H1 (cell line): ENCODE data around the gene CHPF. TPM values are rescaled to one million over a fixed set of nuclear protein-coding genes. Genes with fewer than 3 reads are reported as not detected.
A peak's percentile ranks its signal among the peaks of the same experiment; 100 is the strongest.

ENCODE experiments used
- CTCF ChIA-PET: fragments of 300-600 bp; sonication (Branson Sonifier 250); formaldehyde crosslinking; loops from one replicate; lab custom pipeline; 2021; ENCODE audit not compliant: partially characterized antibody; lab: Charles Lee
- POLR2A ChIA-PET: fragments of 300-600 bp; sonication (Branson Sonifier 250); formaldehyde crosslinking; loops from one replicate; lab custom pipeline; 2021; ENCODE audit warnings: inconsistent platforms; ENCODE audit not compliant: partially characterized antibody; lab: Charles Lee
- DNase-seq, 2 experiments: peaks; one replicate each; pipeline versions ENCODE4 v3.0.0 to v3.0.0-alpha.2; 2010 to 2022; ENCODE audit warnings: low spot score in 2 of 2, low read depth in 1 of 2, mixed read lengths in 1 of 2
- FAIRE-seq: peaks from 2 replicates; lab custom pipeline; 2011; peaks lifted over from hg19 to GRCh38; lab: Jason Lieb, UNC
- H2AFZ ChIP-seq: 2 replicates; pipeline ENCODE4 v1.8.1; 2012; ENCODE audit warnings: low read length, inconsistent platforms
- H2AK5ac ChIP-seq: 2 replicates; pipeline ENCODE4 v1.6.1; 2013; ENCODE audit warnings: low read depth, low read length
- H2BK120ac ChIP-seq: replicated peaks from 2 replicates; pipeline ENCODE3; 2013; ENCODE audit warnings: low read depth, low read length, inconsistent platforms
- H2BK12ac ChIP-seq: 2 replicates; pipeline ENCODE4 v1.6.1; 2013; ENCODE audit warnings: low read depth, low read length
- H2BK15ac ChIP-seq: 2 replicates; pipeline ENCODE4 v1.6.1; 2013; ENCODE audit warnings: low read length
- H2BK20ac ChIP-seq: 2 replicates; pipeline ENCODE4 v1.6.1; 2013; ENCODE audit warnings: low read length
- H2BK5ac ChIP-seq: 2 replicates; pipeline ENCODE4 v1.6.1; 2013; ENCODE audit warnings: low read depth, low read length
- H3K14ac ChIP-seq: 2 replicates; pipeline ENCODE4 v1.6.1; 2013; ENCODE audit warnings: inconsistent platforms; ENCODE audit not compliant: insufficient read length
- H3K18ac ChIP-seq: 2 replicates; pipeline ENCODE4 v1.6.1; 2013; ENCODE audit warnings: low read length; ENCODE audit errors: extremely low read depth
- H3K23ac ChIP-seq: 2 replicates; pipeline ENCODE4 v1.6.1; 2013; ENCODE audit warnings: inconsistent platforms; ENCODE audit not compliant: insufficient read length
- H3K23me2 ChIP-seq: 2 replicates; pipeline ENCODE4 v1.6.1; 2013; ENCODE audit warnings: low read depth, low read length
- H3K27ac ChIP-seq: 2 replicates; pipeline ENCODE4 v1.6.1; 2011; ENCODE audit warnings: low read depth, low read length, inconsistent platforms
- H3K27me3 ChIP-seq, 4 experiments: replicated peaks in 1 of 4; 1 replicate in 1 of 4; 2 replicates in 3 of 4; pipeline versions ENCODE4 v1.6.1 to v1.8.1; 2011 to 2013; ENCODE audit warnings: low read length in 3 of 4, mild to moderate bottlenecking in 3 of 4, inconsistent platforms in 2 of 4, mixed read lengths in 2 of 4, moderate library complexity in 1 of 4; ENCODE audit not compliant: control insufficient read depth in 3 of 4, insufficient read depth in 3 of 4; ENCODE audit errors: extremely low read depth in 1 of 4
- H3K36me3 ChIP-seq, 4 experiments: 2 replicates each; pipeline versions ENCODE4 v1.6.1 to v1.8.1; 2011 to 2013; ENCODE audit warnings: mild to moderate bottlenecking in 4 of 4, low read length in 3 of 4, moderate library complexity in 2 of 4, control low read depth in 1 of 4, inconsistent platforms in 1 of 4; ENCODE audit not compliant: insufficient read depth in 4 of 4, control insufficient read depth in 2 of 4
- H3K4ac ChIP-seq: replicated peaks from 2 replicates; pipeline ENCODE3; 2013; ENCODE audit warnings: low read length, low read depth, mixed read lengths, inconsistent platforms; ENCODE audit not compliant: insufficient read length
- H3K4me1 ChIP-seq, 4 experiments: replicated peaks in 1 of 4; 1 replicate in 1 of 4; 2 replicates in 3 of 4; pipeline versions ENCODE4 v1.6.1 to v1.8.1; 2011 to 2013; ENCODE audit warnings: low read length in 3 of 4, inconsistent platforms in 2 of 4, mixed read lengths in 1 of 4; ENCODE audit not compliant: insufficient read depth in 4 of 4, control insufficient read depth in 3 of 4
- H3K4me2 ChIP-seq, 2 experiments: 2 replicates each; pipeline versions ENCODE4 v1.6.1 to v1.8.1; 2011 to 2013; ENCODE audit warnings: low read depth in 2 of 2, low read length in 2 of 2, control low read depth in 1 of 2, inconsistent platforms in 1 of 2, mild to moderate bottlenecking in 1 of 2; ENCODE audit not compliant: insufficient read depth in 1 of 2
- H3K4me3 ChIP-seq, 4 experiments: fragments of 200-600, 300-600 bp in 1 of 4; sonication (generic), shearing (Covaris generic), sonication (Bioruptor Twin) in 1 of 4; 2 replicates each; pipeline versions ENCODE4 v1.5.1 to v1.8.1; 2011 to 2016; ENCODE audit warnings: low read length in 4 of 4, low read depth in 3 of 4, control low read depth in 2 of 4, inconsistent platforms in 2 of 4, mild to moderate bottlenecking in 2 of 4, mixed read lengths in 1 of 4, moderate library complexity in 1 of 4; ENCODE audit not compliant: insufficient read depth in 2 of 4; ENCODE audit errors: extremely low read depth in 1 of 4
- H3K56ac ChIP-seq: replicated peaks from 2 replicates; pipeline ENCODE3; 2013; ENCODE audit warnings: low read depth, mild to moderate bottlenecking, mixed read lengths, low read length, inconsistent platforms; ENCODE audit not compliant: insufficient read length
- H3K79me1 ChIP-seq: 2 replicates; pipeline ENCODE4 v1.6.1; 2013; ENCODE audit warnings: low read depth, low read length, control low read depth
- H3K79me2 ChIP-seq, 2 experiments: 2 replicates each; pipeline versions ENCODE4 v1.6.1 to v1.8.1; 2012 to 2013; ENCODE audit warnings: low read length in 2 of 2, mild to moderate bottlenecking in 2 of 2, inconsistent platforms in 1 of 2; ENCODE audit not compliant: insufficient read depth in 2 of 2, control insufficient read depth in 1 of 2
- H3K9ac ChIP-seq, 4 experiments: replicated peaks in 1 of 4; 1 replicate in 1 of 4; 2 replicates in 3 of 4; pipeline versions ENCODE4 v1.6.1 to v1.8.1; 2011 to 2013; ENCODE audit warnings: low read depth in 3 of 4, low read length in 3 of 4, control low read depth in 2 of 4, mild to moderate bottlenecking in 2 of 4, moderate library complexity in 2 of 4, inconsistent platforms in 1 of 4; ENCODE audit errors: extremely low read depth in 1 of 4
- H3K9me3 ChIP-seq, 2 experiments: 2 replicates each; pipeline versions ENCODE4 v1.6.1 to v1.8.1; 2012 to 2013; ENCODE audit warnings: mild to moderate bottlenecking in 2 of 2, moderate library complexity in 2 of 2, control low read depth in 1 of 2, inconsistent platforms in 1 of 2, low read depth in 1 of 2, low read length in 1 of 2, mixed read lengths in 1 of 2; ENCODE audit not compliant: insufficient read depth in 2 of 2
- H4K20me1 ChIP-seq, 2 experiments: replicated peaks in 1 of 2; 2 replicates each; pipeline versions ENCODE3 to v1.8.1; 2011 to 2013; ENCODE audit warnings: inconsistent platforms in 2 of 2, low read length in 2 of 2, mild to moderate bottlenecking in 1 of 2; ENCODE audit not compliant: insufficient read depth in 2 of 2, control insufficient read depth in 1 of 2
- H4K5ac ChIP-seq: 2 replicates; pipeline ENCODE4 v1.6.1; 2013; ENCODE audit warnings: low read length, low read depth, mixed read lengths, inconsistent platforms; ENCODE audit not compliant: insufficient read length
- H4K8ac ChIP-seq: 2 replicates; pipeline ENCODE4 v1.8.0; 2013; ENCODE audit warnings: mild to moderate bottlenecking, moderate library complexity, low read length, inconsistent platforms; ENCODE audit not compliant: insufficient read depth; ENCODE audit errors: extremely low read depth
- H4K91ac ChIP-seq: replicated peaks from 2 replicates; pipeline ENCODE3; 2013; ENCODE audit warnings: low read length, mixed read lengths, inconsistent platforms; ENCODE audit not compliant: insufficient read length
- ASH2L ChIP-seq: fragments of 200-600, 300-600 bp; sonication (generic); IDR thresholded peaks from one replicate; pipeline ENCODE4 v1.7.1; 2017; ENCODE audit warnings: low read length
- WGBS, 2 experiments: shearing (Covaris generic) in 1 of 2; methylation state at CpG; one replicate each; pipeline versions ENCODE4 v1.1.6 to v1.1.7; 2013 to 2015; ENCODE audit warnings: low lambda C conversion rate in 2 of 2, mixed read lengths in 2 of 2, inconsistent platforms in 1 of 2, low coverage in 1 of 2, missing lambda C conversion rate in 1 of 2; ENCODE audit not compliant: insufficient replicate concordance in 2 of 2, insufficient coverage in 1 of 2, insufficient read length in 1 of 2; ENCODE audit errors: extremely low coverage in 1 of 2, missing lambda C conversion rate in 1 of 2; 5-methylcytosine and 5-hydroxymethylcytosine counted together
- polyA plus RNA-seq, 7 experiments: library from polyadenylated mRNA; depleted of rRNA in 3 of 7; stranded (reverse) in 5 of 7; unstranded in 2 of 7; fragments of >200 nt in 5 of 7; fragments of 200-250 nt in 2 of 7; gene quantifications; 1 replicate in 5 of 7; 2 replicates in 1 of 7; 4 replicates in 1 of 7; pipeline versions ENCODE4 v1.2.1 to v1.2.3, GENCODE V29; 2011 to 2013; ENCODE audit warnings: missing spikeins in 2 of 7, mixed read lengths in 2 of 7
- total RNA-seq: library from RNA; stranded (reverse); fragmentation: NEBNext Ultra II Directional; extraction: Animal tissue kit (Norgen Biotek cat#: 25700); gene quantifications from 2 replicates; pipeline ENCODE4 v1.2.1, GENCODE V29; 2021

CHPF gene
- total and polyA plus RNA-seq, 2 of the 8 experiments (the other 6 are each of a cell fraction or from before 2014, with no cell fraction given), result 62.9 to 67.3 TPM

DNA sequence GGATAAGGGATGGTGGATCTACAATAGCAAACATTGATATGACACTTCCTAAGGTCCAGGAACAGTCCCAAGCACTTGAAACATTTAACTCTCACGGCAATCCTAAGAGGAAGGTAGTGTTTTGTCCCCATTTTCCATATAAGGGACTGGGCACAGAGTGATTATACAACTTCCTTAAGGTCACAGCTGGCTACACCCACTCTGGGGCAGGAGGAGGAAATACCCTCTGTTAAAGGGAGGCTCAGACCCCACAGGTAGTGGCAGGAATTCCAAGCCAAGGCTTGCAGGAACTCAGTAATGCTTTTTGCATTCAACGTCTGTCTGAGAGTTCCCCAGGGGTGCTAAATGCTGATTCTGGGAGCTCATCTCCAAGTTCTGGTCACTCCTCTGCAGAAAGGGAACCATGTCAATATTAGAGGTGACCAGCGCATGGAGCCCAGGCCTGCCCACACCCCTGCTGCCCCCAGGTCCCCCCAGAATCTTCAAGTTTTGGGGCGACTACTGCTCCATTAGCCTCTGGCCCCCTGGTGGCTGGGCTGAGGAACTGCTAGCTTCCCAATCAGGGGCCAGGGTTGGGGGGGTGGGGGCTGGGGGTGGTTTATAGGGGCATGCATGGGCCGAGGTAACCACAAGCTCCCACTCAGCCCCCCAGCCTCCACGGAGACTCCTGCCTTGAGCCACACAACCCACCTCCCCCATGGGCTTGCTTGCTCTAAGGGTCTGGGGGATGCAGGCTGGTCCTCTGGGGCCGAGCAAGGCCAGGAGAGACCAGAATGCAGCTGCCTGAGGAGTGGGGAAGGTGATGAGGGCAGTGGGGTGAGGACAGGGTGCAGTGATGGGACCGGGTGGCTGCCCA is 16.7 kb upstream of the CHPF start:
- Histone ChIP-seq H3K27me3 (no peaks in the 10 kb centered on the region), H3K36me3 (peaks cover 0 to 29% (median 11%) of the 10 kb centered on the region in 4 experiments; a peak in 6 of 8 replicates), H3K23ac (no peak overlapping the region), H3K4ac (peak overlapping the region; percentile 98), H3K4me1 (peaks cover 6 to 43% (median 36%) of the 10 kb centered on the region in 4 experiments), H3K56ac (no peak overlapping the region), H3K23me2 (no peaks in the 10 kb centered on the region), H2BK15ac (peak overlapping the region; percentile 98), H4K5ac (no peak overlapping the region), H3K14ac (no peak overlapping the region), H2BK120ac (peak overlapping the region; percentile 65), H4K20me1 (peaks cover 0 to 2% of the 10 kb centered on the region in 2 experiments), H3K4me2 (no peak overlapping the region; a peak in 1 of 4 replicates), H2AK5ac (peak overlapping the region; percentile 97; the same call in 1 of the 2 replicates), H2BK12ac (peak overlapping the region; percentile 100), H4K8ac (peak overlapping the region; percentile 47; the same call in 1 of the 2 replicates), H3K79me2 (peaks cover 0 to 4% of the 10 kb centered on the region in 2 experiments; a peak in 1 of 4 replicates), H3K79me1 (0 out of 2 replicates have a peak, but pooled peaks cover 2% of the 10 kb centered on the region), H4K91ac (peak overlapping the region; percentile 92), H3K27ac (peak overlapping the region; percentile 54; the same call in 1 of the 2 replicates), H2BK20ac (peak overlapping the region; percentile 97; the same call in 1 of the 2 replicates), H2AFZ (no peak overlapping the region), H3K18ac (peak overlapping the region; percentile 95; the same call in 1 of the 2 replicates), H2BK5ac (peak overlapping the region; percentile 97), H3K4me3 (no peak overlapping the region), H3K9me3 (no peaks in the 10 kb centered on the region), H3K9ac (no peak overlapping the region; a peak in 1 of 7 replicates)
- POLR2A ChIA-PET, result interaction anchor here (0.8 to 17.5 kb wide), 8 partner anchors 9 to 74 kb away, joined by 3 to 293 read pairs (median 32); partner anchors contain the start of genes CHPF, INHA, OBSL1 and STK11IP
- CTCF ChIA-PET, result interaction anchor here (0.6 to 19.7 kb wide), 53 partner anchors 9 to 207 kb away, joined by 3 to 293 read pairs (median 4); partner anchors contain the start of genes ASIC4, CHPF, DNPEP and INHA
- peak; percentile 66 for FAIRE-seq
- peak in 1 of 2 experiments; percentile 79 for DNase-seq
- 47% methylated on average over 5 of the region's 8 CpGs; no CpG with 5 or more reads in 1 of the 2 experiments for WGBS, 2 experiments
- no peak for TF ChIP-seq ASH2L
